ENCODE results near the gene AP2S1. TPM values are rescaled to one million over a fixed set of nuclear protein-coding genes. Genes with fewer than 3 reads are reported as not detected.

Gene AP2S1
- total RNA-seq, 1 experiment from 2014 or later: 330 TPM

GRCh38 chr19:46845959-46846459, 4.6 kb downstream of the AP2S1 start:
- H3K27me3 ChIP-seq (ENCODE audit: low read length): no peaks in the 10 kb centered on the region
- H3K4me3 ChIP-seq (ENCODE audit: low read length): no peak overlapping the region
- no peaks in the 10 kb centered on the region for H3F3A ChIP-seq (ENCODE audit: low read length, unreplicated experiment)
- H3K4me2 ChIP-seq (ENCODE audit: low read length): no peak overlapping the region
- H3K36me3 ChIP-seq (ENCODE audit: low read depth, low read length): peaks cover 9% of the 10 kb centered on the region; the same call in 1 of the 2 replicates
- POLR2A ChIA-PET (ENCODE audit: unreplicated experiment): no interaction called here
- BruUV-seq (replicated peaks): no TSS peak
- intact Hi-C loops (cut with micrococcal nuclease): no loop called here
- no peak overlapping the region for H2AFZ ChIP-seq (ENCODE audit: low read length)
- H3K9me3 ChIP-seq (ENCODE audit: low read length): no peaks in the 10 kb centered on the region
- H3K9me2 ChIP-seq (replicated peaks; ENCODE audit: low read length): no peaks in the 10 kb centered on the region
- TF ChIP-seq EZH2 (IDR thresholded peaks at IDR 0.05; ENCODE audit: low read length, unreplicated experiment) (no peak), CTCF (conservative IDR thresholded peaks at IDR 0.05; ENCODE audit: low read depth, low read length) (no peak), EZH2phosphoT487 (IDR thresholded peaks at IDR 0.05; ENCODE audit: borderline replicate concordance, low read length) (no peak)
- H3K27ac ChIP-seq (ENCODE audit: low read length): no peak overlapping the region
- peaks cover 37% of the 10 kb centered on the region for H3K79me2 ChIP-seq (ENCODE audit: low read length)
- ATAC-seq (no peak), DNase-seq (no peak)
- CTCF ChIA-PET: no interaction called here
- H4K20me1 ChIP-seq (ENCODE audit: low read length): peaks cover 5% of the 10 kb centered on the region
- peaks cover 9% of the 10 kb centered on the region; the same call in 1 of the 2 replicates for H3K4me1 ChIP-seq (ENCODE audit: insufficient read depth, low read length)
- no peak overlapping the region for H3K9ac ChIP-seq (ENCODE audit: low read length)

GRCh38 chr19:46844067-46844489, 6.6 kb downstream of the AP2S1 start:
- intact Hi-C loops (cut with micrococcal nuclease): no loop called here
- Histone ChIP-seq H3K4me2 (ENCODE audit: low read length) (no peak overlapping the region), H3F3A (ENCODE audit: low read length, unreplicated experiment) (no peaks in the 10 kb centered on the region), H3K9ac (ENCODE audit: low read length) (no peak overlapping the region), H3K27ac (ENCODE audit: low read length) (no peak overlapping the region), H4K20me1 (ENCODE audit: low read length) (peaks cover 5% of the 10 kb centered on the region), H3K4me3 (ENCODE audit: low read length) (no peak overlapping the region), H3K9me2 (replicated peaks; ENCODE audit: low read length) (no peaks in the 10 kb centered on the region), H2AFZ (ENCODE audit: low read length) (no peak overlapping the region), H3K36me3 (ENCODE audit: low read depth, low read length) (peaks cover 14% of the 10 kb centered on the region; the same call in 1 of the 2 replicates), H3K9me3 (ENCODE audit: low read length) (no peaks in the 10 kb centered on the region), H3K27me3 (ENCODE audit: low read length) (no peaks in the 10 kb centered on the region), H3K4me1 (ENCODE audit: insufficient read depth, low read length) (no peaks in the 10 kb centered on the region), H3K79me2 (ENCODE audit: low read length) (peaks cover 27% of the 10 kb centered on the region)
- DNase-seq: no peak
- POLR2A ChIA-PET (ENCODE audit: unreplicated experiment): no interaction called here
- CTCF ChIA-PET: no interaction called here
- TF ChIP-seq EZH2phosphoT487 (IDR thresholded peaks at IDR 0.05; ENCODE audit: borderline replicate concordance, low read length): no peak
- no peak for TF ChIP-seq EZH2 (IDR thresholded peaks at IDR 0.05; ENCODE audit: low read length, unreplicated experiment)
- TF ChIP-seq CTCF (conservative IDR thresholded peaks at IDR 0.05; ENCODE audit: low read depth, low read length): no peak
- no TSS peak for BruUV-seq (replicated peaks)
- no peak for ATAC-seq

GRCh38 chr19:46842791-46843190, 7.9 kb downstream of the AP2S1 start:
- no peak overlapping the region for H2AFZ ChIP-seq (ENCODE audit: low read length)
- no peaks in the 10 kb centered on the region for H3K27me3 ChIP-seq (ENCODE audit: low read length)
- no peak overlapping the region for H3K9ac ChIP-seq (ENCODE audit: low read length)
- H3K27ac ChIP-seq (ENCODE audit: low read length): no peak overlapping the region
- ChIA-PET POLR2A (ENCODE audit: unreplicated experiment) (no interaction called here), CTCF (no interaction called here)
- H3K4me1 ChIP-seq (ENCODE audit: insufficient read depth, low read length): no peaks in the 10 kb centered on the region
- H3K79me2 ChIP-seq (ENCODE audit: low read length): peaks cover 16% of the 10 kb centered on the region
- DNase-seq (no peak), ATAC-seq (no peak)
- intact Hi-C loops (cut with micrococcal nuclease): no loop called here
- no peak overlapping the region for H3K4me3 ChIP-seq (ENCODE audit: low read length)
- H3K9me2 ChIP-seq (replicated peaks; ENCODE audit: low read length): no peaks in the 10 kb centered on the region
- H3K4me2 ChIP-seq (ENCODE audit: low read length): no peak overlapping the region
- H3F3A ChIP-seq (ENCODE audit: low read length, unreplicated experiment): no peaks in the 10 kb centered on the region
- TF ChIP-seq CTCF (conservative IDR thresholded peaks at IDR 0.05; ENCODE audit: low read depth, low read length) (no peak), EZH2 (IDR thresholded peaks at IDR 0.05; ENCODE audit: low read length, unreplicated experiment) (no peak), EZH2phosphoT487 (IDR thresholded peaks at IDR 0.05; ENCODE audit: borderline replicate concordance, low read length) (no peak)
- no TSS peak for BruUV-seq (replicated peaks)
- no peaks in the 10 kb centered on the region for H3K9me3 ChIP-seq (ENCODE audit: low read length)
- H4K20me1 ChIP-seq (ENCODE audit: low read length): no peaks in the 10 kb centered on the region
- H3K36me3 ChIP-seq (ENCODE audit: low read depth, low read length): peaks cover 20% of the 10 kb centered on the region; the same call in 1 of the 2 replicates
